H9 (cell line): ENCODE data around the gene PRTG. TPM values are rescaled to one million over a fixed set of nuclear protein-coding genes. Genes with fewer than 3 reads are reported as not detected.

Source experiments
- DNase-seq: peaks from one replicate; pipeline ENCODE4 v3.0.0-alpha.2; 2017
- H2AFZ ChIP-seq: one replicate; pipeline ENCODE4 v1.6.1; 2013; ENCODE audit warnings: mild to moderate bottlenecking, low read length, control low read depth, moderate library complexity
- H2AK5ac ChIP-seq: 2 replicates; pipeline ENCODE4 v1.6.1; 2013; ENCODE audit warnings: low read length, control low read depth, mixed read lengths; ENCODE audit not compliant: insufficient read length
- H2BK120ac ChIP-seq: one replicate; pipeline ENCODE4 v1.6.1; 2013; ENCODE audit warnings: low read depth, mild to moderate bottlenecking, low read length, control low read depth, inconsistent platforms; ENCODE audit not compliant: poor library complexity, severe bottlenecking
- H2BK12ac ChIP-seq: 2 replicates; pipeline ENCODE4 v1.6.1; 2013; ENCODE audit warnings: low read length, control low read depth, mixed read lengths, low read depth; ENCODE audit not compliant: insufficient read length
- H2BK15ac ChIP-seq: 2 replicates; pipeline ENCODE4 v1.6.1; 2013; ENCODE audit warnings: low read depth, low read length, control low read depth
- H2BK20ac ChIP-seq: one replicate; pipeline ENCODE4 v1.6.1; 2013; ENCODE audit warnings: low read depth, mild to moderate bottlenecking, low read length, control low read depth, inconsistent platforms; ENCODE audit not compliant: poor library complexity, severe bottlenecking
- H2BK5ac ChIP-seq: 2 replicates; pipeline ENCODE4 v1.6.1; 2013; ENCODE audit warnings: low read length, control low read depth, mixed read lengths; ENCODE audit not compliant: insufficient read length
- H3K14ac ChIP-seq: 2 replicates; pipeline ENCODE4 v1.6.1; 2013; ENCODE audit warnings: low read length, control low read depth; ENCODE audit not compliant: insufficient read depth
- H3K18ac ChIP-seq: 2 replicates; pipeline ENCODE4 v1.6.1; 2013; ENCODE audit warnings: low read depth, mild to moderate bottlenecking, mixed read lengths, low read length, control low read depth; ENCODE audit not compliant: insufficient read length
- H3K23ac ChIP-seq: 2 replicates; pipeline ENCODE4 v1.6.1; 2013; ENCODE audit warnings: low read length, control low read depth, mixed read lengths, low read depth; ENCODE audit not compliant: insufficient read length
- H3K23me2 ChIP-seq: 2 replicates; pipeline ENCODE4 v1.6.1; 2013; ENCODE audit warnings: low read depth, mild to moderate bottlenecking, mixed read lengths, low read length, control low read depth; ENCODE audit not compliant: insufficient read length, poor library complexity, severe bottlenecking
- H3K27ac ChIP-seq: 2 replicates; pipeline ENCODE4 v1.5.1; 2013; ENCODE audit warnings: low read length, control low read depth, mixed read lengths, low read depth; ENCODE audit not compliant: insufficient read length
- H3K27me3 ChIP-seq: 2 replicates; pipeline ENCODE4 v1.6.1; 2013; ENCODE audit warnings: low read length, control low read depth, inconsistent platforms; ENCODE audit not compliant: insufficient read depth
- H3K4ac ChIP-seq: 2 replicates; pipeline ENCODE4 v1.6.1; 2013; ENCODE audit warnings: low read depth, mild to moderate bottlenecking, control low read depth, inconsistent platforms, low read length, moderate library complexity
- H3K4me1 ChIP-seq: 2 replicates; pipeline ENCODE4 v1.6.1; 2013; ENCODE audit warnings: low read length, control low read depth, inconsistent platforms; ENCODE audit not compliant: insufficient read depth
- H3K4me2 ChIP-seq: 2 replicates; pipeline ENCODE4 v1.6.1; 2013; ENCODE audit warnings: low read length, control low read depth, mixed read lengths; ENCODE audit not compliant: insufficient read length, insufficient read depth
- H3K56ac ChIP-seq: 2 replicates; pipeline ENCODE4 v1.6.1; 2013; ENCODE audit warnings: low read depth, mild to moderate bottlenecking, mixed read lengths, low read length, control low read depth; ENCODE audit not compliant: insufficient read length
- H3K79me1 ChIP-seq: 2 replicates; pipeline ENCODE4 v1.6.1; 2013; ENCODE audit warnings: low read depth, mild to moderate bottlenecking, moderate library complexity, low read length, control low read depth, inconsistent platforms; ENCODE audit not compliant: insufficient read depth, poor library complexity, severe bottlenecking
- H3K79me2 ChIP-seq: 2 replicates; pipeline ENCODE4 v1.6.1; 2013; ENCODE audit warnings: low read length, control low read depth, inconsistent platforms; ENCODE audit not compliant: insufficient read depth
- H3K9ac ChIP-seq: 2 replicates; pipeline ENCODE4 v1.6.1; 2013; ENCODE audit warnings: low read length, control low read depth, mixed read lengths; ENCODE audit not compliant: insufficient read length; ENCODE audit errors: extremely low read depth
- H3K9me3 ChIP-seq: one replicate; pipeline ENCODE4 v1.6.1; 2013; ENCODE audit warnings: low read depth, low read length, inconsistent platforms; ENCODE audit not compliant: control insufficient read depth
- H3T11ph ChIP-seq: one replicate; pipeline ENCODE4 v1.6.1; 2013; ENCODE audit warnings: mild to moderate bottlenecking, low read length, control low read depth, inconsistent platforms
- H4K20me1 ChIP-seq: one replicate; pipeline ENCODE4 v1.6.1; 2013; ENCODE audit not compliant: control insufficient read depth, insufficient read length, insufficient read depth
- H4K5ac ChIP-seq: 2 replicates; pipeline ENCODE4 v1.6.1; 2013; ENCODE audit warnings: low read depth, mild to moderate bottlenecking, mixed read lengths, low read length, control low read depth; ENCODE audit not compliant: insufficient read length
- H4K8ac ChIP-seq: replicated peaks from 2 replicates; pipeline ENCODE4 v1.6.1; 2013; ENCODE audit warnings: low read length, control low read depth, mixed read lengths, low read depth; ENCODE audit not compliant: insufficient read length
- H4K91ac ChIP-seq: 2 replicates; pipeline ENCODE4 v1.6.1; 2013; ENCODE audit warnings: low read depth, mild to moderate bottlenecking, moderate library complexity, mixed read lengths, low read length, control low read depth; ENCODE audit not compliant: insufficient read length
- H3K27ac Mint-ChIP-seq, 3 experiments: 2 replicates in 2 of 3; 3 replicates in 1 of 3; pipeline ENCODE4 v1.8.0; 2020 to 2021; ENCODE audit warnings: mixed read lengths in 3 of 3, mild to moderate bottlenecking in 1 of 3, moderate library complexity in 1 of 3
- H3K27me3 Mint-ChIP-seq: 2 replicates; pipeline ENCODE4 v1.8.0; 2021; ENCODE audit warnings: low read depth, mild to moderate bottlenecking, moderate library complexity, mixed read lengths
- H3K36me3 Mint-ChIP-seq, 3 experiments: 2 replicates in 2 of 3; 3 replicates in 1 of 3; pipeline ENCODE4 v1.8.0; 2020 to 2021; ENCODE audit warnings: low read depth in 3 of 3, mixed read lengths in 3 of 3; ENCODE audit not compliant: insufficient read depth in 1 of 3
- H3K4me1 Mint-ChIP-seq, 2 experiments: 2 replicates each; pipeline ENCODE4 v1.8.0; 2020; ENCODE audit warnings: mixed read lengths in 2 of 2
- H3K4me3 Mint-ChIP-seq, 2 experiments: 2 replicates in 1 of 2; 3 replicates in 1 of 2; pipeline ENCODE4 v1.8.0; 2020 to 2021; ENCODE audit warnings: mild to moderate bottlenecking in 2 of 2, mixed read lengths in 2 of 2, moderate library complexity in 1 of 2
- H3K9me3 Mint-ChIP-seq, 2 experiments: 2 replicates in 1 of 2; 3 replicates in 1 of 2; pipeline ENCODE4 v1.8.0; 2020; ENCODE audit warnings: mild to moderate bottlenecking in 2 of 2, mixed read lengths in 2 of 2, moderate library complexity in 1 of 2
- CTCF ChIP-seq: fragments of 200-600 bp; sonication (generic); conservative IDR thresholded peaks from 3 replicates; pipeline ENCODE4 v1.8.0; 2021; ENCODE audit warnings: antibody characterized with exemption, mild to moderate bottlenecking
- WGBS: extraction: QIAGEN DNeasy Blood & Tissue Kit; methylation state at CpG from one replicate; pipeline ENCODE4 v1.1.7; 2013; ENCODE audit warnings: missing lambda C conversion rate, low lambda C conversion rate, mixed read lengths; ENCODE audit not compliant: insufficient read length; ENCODE audit errors: extremely low coverage; 5-methylcytosine and 5-hydroxymethylcytosine counted together
- total RNA-seq: library from RNA; stranded (reverse); gene quantifications from 2 replicates; pipeline ENCODE4 v1.2.1, GENCODE V29; 2021

Gene PRTG
- total RNA-seq, 1 experiment from 2014 or later: 5.7 TPM

DNA sequence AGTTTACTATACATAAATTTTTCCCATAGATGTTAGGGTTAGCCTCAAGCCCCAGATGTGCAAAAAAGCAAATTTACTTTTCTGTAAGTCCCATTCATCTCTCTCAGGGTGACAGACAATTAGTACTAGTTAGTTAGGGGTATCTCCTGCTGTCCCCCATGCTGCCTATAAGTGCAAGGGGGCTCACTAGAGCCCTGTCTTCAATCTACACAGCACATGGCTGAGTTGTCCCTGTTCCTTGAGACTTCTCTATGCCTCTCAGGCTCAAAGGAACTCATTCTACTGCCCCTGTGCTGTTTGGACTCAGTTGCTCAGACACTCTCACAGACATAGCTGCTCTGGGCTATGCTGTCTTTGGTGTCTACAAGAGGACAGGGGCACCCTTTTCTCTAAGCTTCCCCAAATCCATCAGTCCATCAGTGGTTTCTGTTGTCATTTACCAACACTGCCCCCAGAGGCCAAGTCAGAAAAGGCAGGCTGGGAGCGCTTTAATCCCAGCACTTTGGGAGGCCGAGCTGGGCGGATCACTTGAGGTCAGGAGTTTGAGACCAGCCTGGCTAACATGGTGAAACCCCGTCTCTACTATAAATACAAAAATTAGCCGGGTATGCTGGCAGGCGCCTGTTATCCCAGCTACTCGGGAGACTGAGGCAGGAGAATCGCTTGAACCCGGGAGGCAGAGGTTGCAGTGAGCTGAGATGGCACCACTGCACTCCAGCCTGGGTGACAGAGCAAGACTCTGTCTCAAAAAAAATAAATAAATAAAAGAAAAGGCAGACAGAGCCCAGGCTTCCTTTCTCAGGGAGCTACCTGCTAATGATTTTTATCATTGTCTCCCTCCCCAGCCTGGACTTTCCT is 31.4 kb upstream of the PRTG start:
- H3K36me3 Mint-ChIP-seq: peaks cover 0 to 4% (median under 1%) of the 10 kb centered on the region in 3 experiments; a peak in 1 of 7 replicates
- H3K27me3 Mint-ChIP-seq: peaks cover 13% of the 10 kb centered on the region
- Histone ChIP-seq H3K79me2 (no peaks in the 10 kb centered on the region), H4K91ac (no peak overlapping the region), H4K8ac (no peak overlapping the region), H4K5ac (no peak overlapping the region), H3T11ph (no peak overlapping the region), H4K20me1 (no peaks in the 10 kb centered on the region), H2BK12ac (no peak overlapping the region), H3K27ac (no peak overlapping the region), H3K23me2 (no peaks in the 10 kb centered on the region), H3K18ac (no peak overlapping the region), H3K23ac (no peak overlapping the region), H3K27me3 (no peaks in the 10 kb centered on the region; the same call in 1 of the 2 replicates), H2AK5ac (no peak overlapping the region), H2AFZ (no peak overlapping the region), H3K14ac (no peak overlapping the region), H2BK20ac (no peak overlapping the region), H3K9me3 (no peaks in the 10 kb centered on the region), H2BK15ac (no peak overlapping the region), H3K4me2 (no peak overlapping the region), H3K4ac (no peak overlapping the region), H3K9ac (no peak overlapping the region), H2BK5ac (no peak overlapping the region), H2BK120ac (no peak overlapping the region), H3K79me1 (no peaks in the 10 kb centered on the region), H3K4me1 (0 out of 2 replicates have a peak, but pooled peaks cover 4% of the 10 kb centered on the region), H3K56ac (no peak overlapping the region)
- no peak overlapping the region; a peak in 1 of 7 replicates for H3K27ac Mint-ChIP-seq
- TF ChIP-seq CTCF: peak; percentile 75
- H3K4me1 Mint-ChIP-seq: peaks cover 9% of the 10 kb centered on the region in 2 experiments
- no CpG with 5 or more reads among the region's 9 CpGs for WGBS
- peak; percentile 79 for DNase-seq
- no peak overlapping the region for H3K4me3 Mint-ChIP-seq
- no peaks in the 10 kb centered on the region for H3K9me3 Mint-ChIP-seq
